Trophoblast cell (in vitro differentiated cells and primary cell): Measurements from ENCODE around the gene FGF23.

Experiments
- DNase-seq, 2 donors: peaks; one replicate each; pipeline ENCODE4 v3.0.0-alpha.2; 2016
- H2AFZ ChIP-seq: 2 replicates; pipeline ENCODE4 v1.6.1; 2013; ENCODE audit warnings: low read length, moderate library complexity, mild to moderate bottlenecking; ENCODE audit not compliant: insufficient read depth, poor library complexity
- H2AK5ac ChIP-seq: 2 replicates; pipeline ENCODE4 v1.6.1; 2013; ENCODE audit warnings: mild to moderate bottlenecking, low read length
- H2BK120ac ChIP-seq: 2 replicates; pipeline ENCODE4 v1.6.1; 2013; ENCODE audit warnings: low read length, mild to moderate bottlenecking, moderate library complexity; ENCODE audit not compliant: insufficient read depth, poor library complexity
- H2BK12ac ChIP-seq: 2 replicates; pipeline ENCODE4 v1.6.1; 2013; ENCODE audit warnings: mild to moderate bottlenecking, low read length, moderate library complexity
- H2BK5ac ChIP-seq: 2 replicates; pipeline ENCODE4 v1.6.1; 2013; ENCODE audit warnings: low read length, low read depth, moderate library complexity, mild to moderate bottlenecking; ENCODE audit not compliant: poor library complexity
- H3K14ac ChIP-seq: 2 replicates; pipeline ENCODE4 v1.6.1; 2013; ENCODE audit warnings: mild to moderate bottlenecking, low read length
- H3K18ac ChIP-seq: 2 replicates; pipeline ENCODE4 v1.6.1; 2013; ENCODE audit warnings: mild to moderate bottlenecking, low read length
- H3K23ac ChIP-seq: 2 replicates; pipeline ENCODE4 v1.6.1; 2013; ENCODE audit warnings: low read length
- H3K27ac ChIP-seq: 2 replicates; pipeline ENCODE4 v1.5.1; 2013; ENCODE audit warnings: low read depth, mild to moderate bottlenecking, inconsistent platforms, low read length, moderate library complexity
- H3K27me3 ChIP-seq: 2 replicates; pipeline ENCODE4 v1.6.1; 2013; ENCODE audit warnings: inconsistent platforms, mild to moderate bottlenecking, low read length, moderate library complexity; ENCODE audit not compliant: insufficient read depth
- H3K36me3 ChIP-seq, 2 experiments: 1 replicate in 1 of 2; 2 replicates in 1 of 2; pipeline ENCODE4 v1.6.1; 2013; ENCODE audit warnings: low read length in 2 of 2, mild to moderate bottlenecking in 2 of 2, moderate library complexity in 1 of 2; ENCODE audit not compliant: insufficient read depth in 2 of 2, control insufficient read depth in 1 of 2
- H3K4ac ChIP-seq: 2 replicates; pipeline ENCODE4 v1.6.1; 2013; ENCODE audit warnings: low read depth, mild to moderate bottlenecking, low read length, moderate library complexity
- H3K4me1 ChIP-seq, 2 experiments: 1 replicate in 1 of 2; 2 replicates in 1 of 2; pipeline ENCODE4 v1.6.1; 2013; ENCODE audit warnings: low read length in 2 of 2, mild to moderate bottlenecking in 2 of 2, moderate library complexity in 1 of 2; ENCODE audit not compliant: insufficient read depth in 2 of 2, control insufficient read depth in 1 of 2
- H3K4me2 ChIP-seq: 2 replicates; pipeline ENCODE4 v1.6.1; 2013; ENCODE audit warnings: inconsistent platforms, mild to moderate bottlenecking, low read length, moderate library complexity
- H3K4me3 ChIP-seq: 2 replicates; pipeline ENCODE4 v1.5.1; 2013; ENCODE audit warnings: mild to moderate bottlenecking, low read depth, low read length, inconsistent platforms
- H3K79me1 ChIP-seq: one replicate; pipeline ENCODE4 v1.6.1; 2013; ENCODE audit warnings: low read length
- H3K79me2 ChIP-seq: 2 replicates; pipeline ENCODE4 v1.6.1; 2013; ENCODE audit warnings: low read length, mild to moderate bottlenecking; ENCODE audit not compliant: control insufficient read depth, insufficient read depth, poor library complexity
- H3K9ac ChIP-seq: 2 replicates; pipeline ENCODE4 v1.6.1; 2013; ENCODE audit warnings: mild to moderate bottlenecking, low read length
- H3K9me3 ChIP-seq: 2 replicates; pipeline ENCODE4 v1.6.1; 2013; ENCODE audit warnings: low read depth, mild to moderate bottlenecking, control low read depth, inconsistent platforms, low read length; ENCODE audit not compliant: insufficient read depth
- H4K12ac ChIP-seq: 2 replicates; pipeline ENCODE4 v1.6.1; 2013; ENCODE audit warnings: low read depth, mild to moderate bottlenecking, low read length, moderate library complexity
- H4K8ac ChIP-seq: 2 replicates; pipeline ENCODE4 v1.6.1; 2013; ENCODE audit warnings: low read depth, mild to moderate bottlenecking, low read length, moderate library complexity
- H4K91ac ChIP-seq: one replicate; pipeline ENCODE4 v1.6.1; 2013; ENCODE audit warnings: low read depth, mild to moderate bottlenecking, low read length, moderate library complexity
- WGBS: extraction: QIAGEN DNeasy Blood & Tissue Kit; methylation state at CpG from one replicate; pipeline ENCODE4 v1.1.7; 2013; ENCODE audit warnings: missing lambda C conversion rate; ENCODE audit not compliant: insufficient read length, insufficient coverage; ENCODE audit errors: extremely low coverage; 5-methylcytosine and 5-hydroxymethylcytosine counted together

Gene FGF23

DNA sequence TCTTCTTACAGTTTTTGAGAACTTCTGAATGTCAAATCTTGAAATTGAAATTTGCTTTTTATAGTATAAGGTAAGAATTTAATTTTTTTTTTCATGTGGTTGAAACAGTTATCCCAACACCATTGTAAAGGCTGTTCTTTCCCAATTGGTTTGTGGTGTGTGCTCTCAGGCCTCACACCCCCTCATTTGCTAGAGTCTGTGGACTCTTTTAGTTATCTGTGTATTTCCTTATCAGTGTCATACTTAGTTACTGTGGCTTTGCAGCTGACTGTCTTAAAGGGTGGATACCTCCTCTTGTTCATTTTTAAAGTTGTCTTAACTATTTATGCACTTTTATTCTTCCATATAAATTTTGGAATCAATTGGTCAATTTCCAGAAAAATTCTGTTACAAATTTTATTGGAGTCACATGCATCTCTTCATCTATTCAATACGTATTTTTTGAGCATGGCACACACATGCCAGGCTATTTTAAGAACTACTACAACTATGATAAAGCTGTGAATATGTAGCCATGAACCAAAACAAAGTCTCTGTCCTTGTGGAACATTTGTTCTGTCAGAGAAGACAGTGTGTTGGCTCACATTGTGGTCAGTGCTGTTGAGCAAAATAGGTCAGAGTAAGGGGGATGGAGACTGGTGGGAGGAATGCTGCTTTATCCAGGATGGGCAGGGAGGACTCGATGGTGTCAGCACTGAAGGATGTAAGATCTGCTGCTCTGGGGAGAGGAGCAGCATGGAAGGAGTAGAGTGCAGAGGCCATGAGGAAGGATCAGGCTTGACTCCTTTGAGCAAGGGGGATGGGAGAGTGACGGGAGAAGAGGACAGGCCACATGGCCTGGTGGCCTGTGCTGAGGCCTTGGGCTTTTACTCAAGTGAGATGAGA lies 24.1 kb downstream of the FGF23 start:
- Histone ChIP-seq H3K79me2 (no peaks in the 10 kb centered on the region), H3K4ac (no peak overlapping the region), H3K4me1 (no peaks in the 10 kb centered on the region), H3K27me3 (no peaks in the 10 kb centered on the region), H2AK5ac (no peak overlapping the region), H3K14ac (no peak overlapping the region), H3K18ac (no peak overlapping the region), H2BK12ac (no peak overlapping the region), H4K91ac (no peak overlapping the region), H2BK5ac (no peak overlapping the region), H3K9ac (no peak overlapping the region), H3K79me1 (no peaks in the 10 kb centered on the region), H2AFZ (no peak overlapping the region), H3K36me3 (peaks cover 9 to 13% of the 10 kb centered on the region in 2 experiments), H3K4me2 (no peak overlapping the region), H3K4me3 (no peak overlapping the region), H4K12ac (no peak overlapping the region), H4K8ac (peak overlapping the region; percentile 16), H3K27ac (no peak overlapping the region), H3K23ac (no peak overlapping the region), H2BK120ac (no peak overlapping the region), H3K9me3 (no peaks in the 10 kb centered on the region)
- DNase-seq: no peak
- WGBS: no CpG with 5 or more reads among the region's 3 CpGs

DNA sequence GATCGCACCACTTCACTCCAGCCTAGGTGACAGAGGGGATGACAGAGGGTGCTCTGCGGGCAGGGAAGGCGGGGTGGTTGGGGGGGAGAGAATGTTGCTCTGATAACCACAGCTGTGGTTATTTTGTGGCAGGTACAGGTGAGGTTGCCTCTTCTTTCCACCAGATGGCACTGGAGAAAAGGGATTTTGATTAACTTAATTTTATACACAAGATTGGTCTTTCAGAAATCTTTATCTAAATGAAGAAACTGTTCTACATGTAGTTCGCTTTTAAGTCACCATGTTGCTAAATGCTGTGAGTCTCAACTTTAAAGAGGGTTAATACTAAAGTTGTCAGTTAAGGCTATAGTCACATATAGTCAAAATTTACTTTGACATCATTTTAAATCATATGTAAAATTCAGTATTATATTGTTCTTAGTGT lies 25.7 kb downstream of the FGF23 start:
- Histone ChIP-seq H3K36me3 (peaks cover 11 to 15% of the 10 kb centered on the region in 2 experiments), H3K79me2 (no peaks in the 10 kb centered on the region), H3K23ac (no peak overlapping the region), H3K4me3 (no peak overlapping the region), H2AK5ac (no peak overlapping the region), H2AFZ (no peak overlapping the region), H3K9me3 (no peaks in the 10 kb centered on the region), H3K4me2 (no peak overlapping the region), H3K9ac (no peak overlapping the region), H3K27me3 (no peaks in the 10 kb centered on the region), H4K8ac (no peak overlapping the region), H3K4ac (no peak overlapping the region), H3K14ac (no peak overlapping the region), H4K12ac (no peak overlapping the region), H3K79me1 (no peaks in the 10 kb centered on the region), H4K91ac (no peak overlapping the region), H2BK12ac (no peak overlapping the region), H2BK5ac (no peak overlapping the region), H3K4me1 (no peaks in the 10 kb centered on the region), H3K27ac (no peak overlapping the region), H3K18ac (no peak overlapping the region), H2BK120ac (no peak overlapping the region)
- WGBS: no CpG with 5 or more reads among the region's 4 CpGs
- DNase-seq: peak; percentile 9 to 42

DNA sequence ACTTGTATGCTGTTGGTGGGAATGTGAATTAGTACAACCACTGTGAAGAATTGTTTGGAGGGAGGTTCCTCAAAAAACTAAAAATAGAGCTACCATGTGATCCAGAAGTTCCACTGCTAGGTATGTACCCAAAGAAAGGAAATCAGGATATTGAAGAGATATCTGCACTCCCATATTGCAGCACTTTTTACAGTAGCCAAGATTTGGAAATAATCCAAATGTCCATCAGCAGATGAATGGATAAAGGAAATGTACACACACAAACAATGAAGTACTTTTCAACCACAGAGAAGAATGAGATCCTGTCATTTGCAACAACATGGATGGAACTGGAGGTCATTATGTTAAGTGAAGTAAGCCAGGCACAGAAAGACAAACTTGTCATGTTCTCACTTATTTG lies 32.6 kb downstream of the FGF23 start:
- H2AFZ ChIP-seq: no peak overlapping the region
- H3K9ac ChIP-seq: no peak overlapping the region
- H3K36me3 ChIP-seq: peaks cover 7 to 11% of the 10 kb centered on the region in 2 experiments
- no peak overlapping the region for H3K18ac ChIP-seq
- H2BK12ac ChIP-seq: no peak overlapping the region
- no peaks in the 10 kb centered on the region for H3K79me2 ChIP-seq
- H3K4ac ChIP-seq: no peak overlapping the region
- H2BK120ac ChIP-seq: no peak overlapping the region
- no peak for DNase-seq
- H3K27me3 ChIP-seq: no peaks in the 10 kb centered on the region
- no peak overlapping the region for H4K12ac ChIP-seq
- no peak overlapping the region for H4K8ac ChIP-seq
- no peaks in the 10 kb centered on the region for H3K4me1 ChIP-seq
- no peak overlapping the region for H3K4me3 ChIP-seq
- no peak overlapping the region for H3K4me2 ChIP-seq
- H3K23ac ChIP-seq: no peak overlapping the region
- H2BK5ac ChIP-seq: no peak overlapping the region
- H3K27ac ChIP-seq: no peak overlapping the region
- H4K91ac ChIP-seq: no peak overlapping the region
- no peaks in the 10 kb centered on the region for H3K79me1 ChIP-seq
- no peak overlapping the region for H3K14ac ChIP-seq
- H3K9me3 ChIP-seq: no peaks in the 10 kb centered on the region
- H2AK5ac ChIP-seq: no peak overlapping the region

DNA sequence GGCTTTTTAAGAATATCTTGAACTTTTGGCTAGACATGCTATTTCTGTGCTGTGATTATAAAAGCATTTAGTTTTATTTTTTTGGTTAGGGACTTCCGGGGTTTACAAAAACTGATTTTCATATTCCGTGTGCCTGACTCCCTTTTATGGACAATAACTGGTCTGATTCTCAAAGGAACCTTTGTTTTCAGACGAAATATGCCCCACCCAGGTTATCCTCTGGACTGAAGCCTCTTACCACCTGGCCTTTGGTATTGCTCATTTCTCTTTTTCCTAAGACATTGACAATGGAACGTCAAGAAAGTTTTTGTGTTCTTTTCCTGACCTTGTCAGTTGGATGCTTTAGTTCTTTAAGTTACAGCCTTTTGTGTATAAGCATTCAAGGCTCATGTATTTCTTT lies 47.7 kb downstream of the FGF23 start:
- H3K27ac ChIP-seq: no peak overlapping the region

More for the DNA sequence above, 47.7 kb downstream of the FGF23 start:
- Histone ChIP-seq H2BK5ac (no peak overlapping the region), H3K4me1 (no peaks in the 10 kb centered on the region), H3K23ac (no peak overlapping the region), H2BK120ac (no peak overlapping the region), H3K4me3 (no peak overlapping the region), H2AK5ac (no peak overlapping the region), H3K79me1 (no peaks in the 10 kb centered on the region), H4K8ac (no peak overlapping the region), H3K18ac (no peak overlapping the region), H2AFZ (no peak overlapping the region), H3K9me3 (no peaks in the 10 kb centered on the region), H3K27me3 (no peaks in the 10 kb centered on the region), H4K91ac (no peak overlapping the region), H3K9ac (no peak overlapping the region), H3K14ac (no peak overlapping the region), H3K4me2 (no peak overlapping the region), H3K79me2 (peaks cover 4% of the 10 kb centered on the region), H3K4ac (no peak overlapping the region), H2BK12ac (no peak overlapping the region), H3K36me3 (peaks cover 22% of the 10 kb centered on the region in 2 experiments), H4K12ac (no peak overlapping the region)
- DNase-seq: no peak
- WGBS: no CpG with 5 or more reads among the region's 4 CpGs
